Ovary (tissue), 9 donors: ENCODE measurements around the gene FMO5. TPM values are rescaled to one million over a fixed set of nuclear protein-coding genes. Genes with fewer than 3 reads are reported as not detected.

Experiments used
- DNase-seq, 5 donors: peaks; one replicate each; pipeline ENCODE4 v3.0.0-alpha.2; 2019 to 2020
- H3K27ac ChIP-seq, 2 donors: fragments of 200-600 bp; one replicate each; pipeline versions ENCODE4 v1.5.1 to v1.8.0; 2019 to 2022
- H3K27me3 ChIP-seq: fragments of 200-600 bp; one replicate; pipeline ENCODE4 v1.8.0; 2022
- H3K36me3 ChIP-seq: fragments of 200-600 bp; sonication (generic); one replicate; pipeline ENCODE4 v1.5.1; 2019
- H3K4me1 ChIP-seq: one replicate; pipeline ENCODE4 v1.8.1; 2013; ENCODE audit warnings: mild to moderate bottlenecking, moderate library complexity; ENCODE audit not compliant: insufficient read depth
- H3K4me3 ChIP-seq: fragments of 200-600 bp; sonication (generic); one replicate; pipeline ENCODE4 v1.5.1; 2017
- H3K9me3 ChIP-seq, 2 donors: fragments of 200-600 bp in 1 of 2; sonication (generic) in 1 of 2; one replicate each; pipeline versions ENCODE4 v1.5.1 to v1.8.1; 2013 to 2019; ENCODE audit warnings: mild to moderate bottlenecking in 1 of 2, moderate library complexity in 1 of 2
- EP300 ChIP-seq: sonication (generic); formaldehyde crosslinking; IDR thresholded peaks from one replicate; pipeline ENCODE4 v1.6.1; 2017; ENCODE audit warnings: antibody characterized with exemption
- POLR2A ChIP-seq: fragments of 450-650 bp; IDR thresholded peaks from one replicate; pipeline ENCODE4 v1.6.1; 2017; ENCODE audit warnings: antibody characterized with exemption, mild to moderate bottlenecking, moderate library complexity
- WGBS, 3 donors: extraction: QIAGEN DNeasy Blood & Tissue Kit in 1 of 3; methylation state at CpG; one replicate each; pipeline versions ENCODE4 v1.1.5 to v1.1.7; 2013 to 2017; 5-methylcytosine and 5-hydroxymethylcytosine counted together
- intact Hi-C, 4 donors: fragments of 100-400 bp; cut with DNase I; formaldehyde crosslinking; loops; one replicate each; pipeline versions ENCODE4 v1.11.0 to v1.15.1; 2022 to 2023
- polyA plus RNA-seq, 2 donors: library from polyadenylated mRNA; stranded (reverse); fragments of 200-250 nt in 1 of 2; fragments of 350-450 nt in 1 of 2; fragmentation: Illumina TruSeq in 1 of 2; extraction: RNeasy Lipid Tissue Mini Kit (QIAGEN cat#74804) in 1 of 2; gene quantifications; one replicate each; pipeline ENCODE4 v1.2.3, GENCODE V29; 2013 to 2014
- total RNA-seq, 7 donors: library from RNA; depleted of rRNA in 2 of 7; stranded (reverse); fragments of >200 nt in 2 of 7; fragmentation: NEBNext Ultra II Directional in 3 of 7; extraction: Animal tissue kit (Norgen Biotek cat#: 25700) in 3 of 7; gene quantifications; one replicate each; pipeline versions ENCODE4 v1.1.0 to v1.2.4, GENCODE V29; 2016 to 2023
- TF ChIP-seq, protein P1 (sequence below), 3 donors: fragments of 450-650 bp in 2 of 3; fragments of 200-600 bp in 1 of 3; IDR thresholded peaks; one replicate each; pipeline versions ENCODE4 v1.5.1 to v1.8.0; 2016 to 2022; ENCODE audit warnings: antibody characterized with exemption in 3 of 3, mild to moderate bottlenecking in 1 of 3
- donor health status: DM: no; HTN: no; CAD: no; lungs with moderate emphysema.
- donor health status: DM: no; HTN: no; CAD: no.
- donor health status: Bipolar disorder and iron deficiency.
- donor health status: DM: yes; HTN: yes; CAD: no.
- donor health status: DM: no; HTN: no; CAD: no.
- donor health status: DM: yes; HTN: yes; CAD: no.

FMO5 gene
- total and polyA plus RNA-seq, 9 donors: 1.8 to 5.7 (median 3.4) TPM

GRCh38 chr1:147245129-147245528 lies 20.0 kb upstream of the FMO5 start:
- Histone ChIP-seq H3K9me3 (no peaks in the 10 kb centered on the region), H3K27me3 (no peaks in the 10 kb centered on the region), H3K4me3 (no peak overlapping the region), H3K36me3 (no peaks in the 10 kb centered on the region), H3K4me1 (peaks cover 1% of the 10 kb centered on the region), H3K27ac (no peak overlapping the region)
- WGBS, 3 donors: 92 to 96% (median 96%) methylated on average over 6 of the region's 6 CpGs
- DNase-seq: no peak
- TF ChIP-seq, protein P1, sequence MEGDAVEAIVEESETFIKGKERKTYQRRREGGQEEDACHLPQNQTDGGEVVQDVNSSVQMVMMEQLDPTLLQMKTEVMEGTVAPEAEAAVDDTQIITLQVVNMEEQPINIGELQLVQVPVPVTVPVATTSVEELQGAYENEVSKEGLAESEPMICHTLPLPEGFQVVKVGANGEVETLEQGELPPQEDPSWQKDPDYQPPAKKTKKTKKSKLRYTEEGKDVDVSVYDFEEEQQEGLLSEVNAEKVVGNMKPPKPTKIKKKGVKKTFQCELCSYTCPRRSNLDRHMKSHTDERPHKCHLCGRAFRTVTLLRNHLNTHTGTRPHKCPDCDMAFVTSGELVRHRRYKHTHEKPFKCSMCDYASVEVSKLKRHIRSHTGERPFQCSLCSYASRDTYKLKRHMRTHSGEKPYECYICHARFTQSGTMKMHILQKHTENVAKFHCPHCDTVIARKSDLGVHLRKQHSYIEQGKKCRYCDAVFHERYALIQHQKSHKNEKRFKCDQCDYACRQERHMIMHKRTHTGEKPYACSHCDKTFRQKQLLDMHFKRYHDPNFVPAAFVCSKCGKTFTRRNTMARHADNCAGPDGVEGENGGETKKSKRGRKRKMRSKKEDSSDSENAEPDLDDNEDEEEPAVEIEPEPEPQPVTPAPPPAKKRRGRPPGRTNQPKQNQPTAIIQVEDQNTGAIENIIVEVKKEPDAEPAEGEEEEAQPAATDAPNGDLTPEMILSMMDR (IDR thresholded peaks at IDR 0.05): no peak
- TF ChIP-seq EP300 (no peak), POLR2A (no peak)
- intact Hi-C loops: loop anchor here in 1 of 4 donors (10.0 kb wide), 1 partner anchor 70 kb away; the partner anchor contains the start of gene PRKAB2

DNA sequence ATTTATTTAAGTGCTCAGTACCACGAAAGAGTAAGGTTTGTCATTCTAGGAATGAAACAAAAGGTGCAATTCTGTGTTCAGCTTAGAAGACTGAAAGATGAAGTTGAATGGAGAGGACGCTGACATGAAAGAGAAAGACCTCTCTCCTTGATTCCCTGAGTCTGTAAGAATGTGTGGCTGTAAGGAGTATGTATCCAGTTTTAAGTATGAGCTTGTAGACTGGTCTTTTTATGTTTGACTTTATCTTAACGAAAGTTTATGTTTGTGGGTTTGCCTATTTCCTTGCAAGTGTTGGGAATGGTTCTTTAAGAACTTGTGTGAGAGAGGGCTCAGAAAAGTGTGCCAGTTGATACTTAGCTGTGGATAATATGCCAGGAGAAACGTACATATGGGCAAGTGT lies 18.7 kb upstream of the FMO5 start:
- intact Hi-C loops: loop anchor here in 2 of 4 donors (5.0 to 10.0 kb wide), 2 partner anchors 69 to 72 kb away; partner anchors contain the start of gene PRKAB2 (in 2 of the 2)
- 12 to 13% (median 13%) methylated on average over 4 of the region's 4 CpGs for WGBS, 3 donors
- Histone ChIP-seq H3K27me3 (no peaks in the 10 kb centered on the region), H3K27ac (no peak overlapping the region), H3K4me1 (peaks cover 1% of the 10 kb centered on the region), H3K4me3 (peak overlapping the region; percentile 68), H3K9me3 (no peaks in the 10 kb centered on the region), H3K36me3 (no peaks in the 10 kb centered on the region)
- DNase-seq: no peak
- no peak for TF ChIP-seq EP300
- no peak for TF ChIP-seq POLR2A
- TF ChIP-seq, protein P1 (IDR thresholded peaks at IDR 0.05): no peak

DNA sequence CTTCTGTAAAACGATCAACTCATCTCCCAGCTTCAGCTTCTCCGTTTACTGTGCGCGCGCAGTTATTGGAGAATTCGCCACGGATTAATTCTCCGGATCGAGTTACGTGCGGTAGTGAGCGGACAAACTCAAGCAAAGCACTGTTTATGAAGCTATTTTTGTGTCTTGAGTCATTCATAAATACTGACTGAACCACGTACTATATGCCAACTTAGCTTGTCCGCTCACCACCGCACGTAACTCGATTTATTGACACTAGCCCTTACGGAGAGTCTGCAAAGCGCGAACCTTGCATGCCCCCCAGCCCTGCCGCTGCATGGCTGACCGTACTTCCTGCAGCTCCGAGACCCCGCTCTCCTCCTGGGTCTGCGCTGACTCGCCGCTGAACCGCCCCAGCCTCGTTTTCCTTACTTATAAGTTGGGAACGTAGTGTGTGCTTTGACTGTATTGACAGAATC lies 18.1 kb upstream of the FMO5 start:
- intact Hi-C loops: loop anchor here in 2 of 4 donors (5.0 to 10.0 kb wide), 2 partner anchors 68 to 71 kb away; partner anchors contain the start of gene PRKAB2 (in 2 of the 2)
- Histone ChIP-seq H3K27ac (peak overlapping the region; percentile 85 to 88), H3K4me3 (peak overlapping the region; percentile 68), H3K27me3 (no peaks in the 10 kb centered on the region), H3K36me3 (no peaks in the 10 kb centered on the region), H3K9me3 (no peaks in the 10 kb centered on the region), H3K4me1 (peaks cover 1% of the 10 kb centered on the region)
- WGBS, 3 donors: 0% methylated on average over 30 of the region's 30 CpGs
- peak in 2 of 5 donors; percentile 28 to 42 for DNase-seq
- TF ChIP-seq POLR2A (no peak), EP300 (no peak)
- TF ChIP-seq, protein P1 (IDR thresholded peaks at IDR 0.05): no peak

DNA sequence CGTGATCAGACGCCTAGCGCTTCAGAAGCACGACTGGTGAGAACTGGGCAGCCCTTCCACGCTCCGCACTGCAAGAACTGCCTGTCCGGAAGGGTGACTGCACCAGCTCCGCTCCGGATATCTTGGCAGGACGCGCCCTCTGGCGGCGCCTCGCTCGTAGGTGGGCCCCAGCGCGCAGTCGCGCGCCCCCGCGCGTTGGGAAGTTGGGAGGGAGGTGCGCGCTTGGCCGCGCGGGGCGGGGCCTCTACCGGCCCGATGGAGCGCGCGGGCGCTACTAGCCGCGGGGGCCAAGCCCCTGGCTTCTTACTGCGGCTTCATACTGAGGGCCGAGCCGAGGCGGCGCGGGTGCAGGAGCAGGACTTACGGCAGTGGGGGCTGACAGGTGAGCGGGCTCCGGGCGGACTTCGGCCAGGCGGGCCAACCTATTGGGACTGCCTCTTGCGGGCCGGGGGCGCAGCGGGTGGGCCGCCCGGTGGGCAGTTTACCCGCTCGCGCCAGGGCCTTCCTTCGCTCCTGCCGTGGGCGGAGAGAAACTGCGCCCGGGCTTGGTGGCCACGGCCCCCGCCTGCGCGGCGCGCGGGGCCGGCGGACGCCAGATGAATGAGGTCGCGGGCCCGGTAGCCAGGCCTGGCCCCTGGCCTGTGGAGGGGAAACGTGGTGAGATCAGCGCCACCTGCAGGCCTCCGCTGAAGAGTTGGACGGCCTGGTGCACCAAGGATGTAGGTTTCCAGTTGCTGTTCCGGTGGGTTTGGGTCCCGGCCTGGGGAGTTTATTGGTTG lies 17.5 kb upstream of the FMO5 start, which contains the start of gene CHD1L:
CHD1L (plus strand) TSS at position 236 of the 779 bp plus-strand sequence; CDS start at position 256, 20 bp downstream.
- WGBS, 3 donors: 0 to 1% (median 1%) methylated on average over 52 to 82 of the region's 82 CpGs
- TF ChIP-seq POLR2A (peak; percentile 31), EP300 (no peak)
- TF ChIP-seq, protein P1 (IDR thresholded peaks at IDR 0.05): peak; percentile 76 to 94 (median 93)
- H3K36me3 ChIP-seq: no peaks in the 10 kb centered on the region
- peak within 1 kb of the TSS; percentile 85 to 88 for H3K27ac ChIP-seq
- no peaks in the 10 kb centered on the region for H3K9me3 ChIP-seq
- intact Hi-C loops: loop anchor here (1.0 to 10.0 kb wide), 4 partner anchors 68 to 70 kb away; partner anchors contain the start of gene PRKAB2 (in 3 of the 4)
- DNase-seq: peak; percentile 91 to 97 (median 95)
- no peaks in the 10 kb centered on the region for H3K27me3 ChIP-seq
- H3K4me1 ChIP-seq: peaks cover 1% of the 10 kb centered on the region
- peak within 1 kb of the TSS; percentile 68 for H3K4me3 ChIP-seq
